GM23338 (cell line): Measurements from ENCODE around the gene PLET1. TPM values are rescaled to one million over a fixed set of nuclear protein-coding genes. Genes with fewer than 3 reads are reported as not detected.

Experiments
- ATAC-seq: fragments of 200-7000 bp; cut with Tn5 transposase; 3 replicates; pipeline ENCODE4 v1.9.1; 2020
- DNase-seq: peaks from one replicate; pipeline ENCODE4 v3.0.0-alpha.2; 2015; ENCODE audit warnings: low spot score
- H2AFZ ChIP-seq: fragments of 200-600 bp; sonication (generic); 2 replicates; pipeline ENCODE4 v1.8.0; 2016; ENCODE audit warnings: antibody characterized with exemption, mild to moderate bottlenecking, moderate library complexity
- H3F3A ChIP-seq: fragments of 200-600 bp; sonication (generic); replicated peaks from 2 replicates; pipeline ENCODE4 v1.8.0; 2017; ENCODE audit warnings: antibody characterized with exemption, mixed run types, low read depth
- H3K27ac ChIP-seq: fragments of 200-600 bp; sonication (generic); 2 replicates; pipeline ENCODE4 v1.6.1; 2016; ENCODE audit warnings: low read depth
- H3K27me3 ChIP-seq: fragments of 200-600 bp; sonication (generic); 2 replicates; pipeline ENCODE4 v1.8.0; 2016; ENCODE audit warnings: mild to moderate bottlenecking, mixed run types, moderate library complexity; ENCODE audit not compliant: insufficient read depth
- H3K36me3 ChIP-seq: fragments of 200-600 bp; sonication (generic); 2 replicates; pipeline ENCODE4 v1.8.0; 2016; ENCODE audit warnings: mild to moderate bottlenecking; ENCODE audit not compliant: insufficient read depth
- H3K4me1 ChIP-seq: fragments of 200-600 bp; sonication (generic); 2 replicates; pipeline ENCODE4 v1.8.0; 2016; ENCODE audit warnings: mild to moderate bottlenecking, moderate library complexity; ENCODE audit not compliant: insufficient read depth
- H3K4me2 ChIP-seq: fragments of 200-600 bp; sonication (generic); 2 replicates; pipeline ENCODE4 v1.7.1; 2017; ENCODE audit warnings: mixed run types
- H3K4me3 ChIP-seq: fragments of 200-600 bp; sonication (generic); 2 replicates; pipeline ENCODE4 v1.6.1; 2016; ENCODE audit warnings: mixed run types
- H3K79me2 ChIP-seq: fragments of 200-600 bp; sonication (generic); replicated peaks from 2 replicates; pipeline ENCODE4 v1.8.0; 2017; ENCODE audit warnings: mild to moderate bottlenecking; ENCODE audit not compliant: insufficient read depth
- H3K9me2 ChIP-seq: fragments of 200-600 bp; sonication (generic); 2 replicates; pipeline ENCODE4 v1.8.0; 2017; ENCODE audit not compliant: insufficient read depth
- H4K20me1 ChIP-seq: fragments of 200-600 bp; sonication (generic); replicated peaks from 2 replicates; pipeline ENCODE4 v1.8.0; 2017; ENCODE audit warnings: mild to moderate bottlenecking; ENCODE audit not compliant: insufficient read depth
- H3K27ac Mint-ChIP-seq: 2 replicates; pipeline ENCODE4 v1.8.0; 2020; ENCODE audit warnings: inconsistent platforms, mild to moderate bottlenecking, moderate library complexity, mixed read lengths
- H3K27me3 Mint-ChIP-seq: 3 replicates; pipeline ENCODE4 v1.8.0; 2022; ENCODE audit warnings: low read depth, mild to moderate bottlenecking, moderate library complexity, mixed read lengths, inconsistent platforms; ENCODE audit not compliant: insufficient read depth, poor library complexity
- H3K36me3 Mint-ChIP-seq: 3 replicates; pipeline ENCODE4 v1.8.0; 2021; ENCODE audit warnings: low read depth, mild to moderate bottlenecking, inconsistent platforms, moderate library complexity, mixed read lengths
- H3K4me1 Mint-ChIP-seq: 3 replicates; pipeline ENCODE4 v1.8.0; 2020; ENCODE audit warnings: mild to moderate bottlenecking, inconsistent platforms, mixed read lengths
- H3K4me3 Mint-ChIP-seq: 3 replicates; pipeline ENCODE4 v1.8.0; 2021; ENCODE audit warnings: moderate library complexity, mild to moderate bottlenecking, inconsistent platforms, mixed read lengths
- H3K9me3 Mint-ChIP-seq: 3 replicates; pipeline ENCODE4 v1.8.0; 2020; ENCODE audit warnings: moderate library complexity, mild to moderate bottlenecking, inconsistent platforms, mixed read lengths
- CREB1 ChIP-seq: fragments of 250-450 bp; sonication (Bioruptor Pico); IDR thresholded peaks from 2 replicates; pipeline ENCODE4 v1.5.0; 2020; ENCODE audit warnings: low read depth, mild to moderate bottlenecking, moderate library complexity
- JUNB ChIP-seq: IDR thresholded peaks from one replicate; pipeline ENCODE4 v1.6.1; 2016; ENCODE audit warnings: antibody characterized with exemption; ENCODE audit not compliant: unreplicated experiment
- NANOG ChIP-seq: IDR thresholded peaks from 2 replicates; pipeline ENCODE4 v1.6.1; 2016; ENCODE audit warnings: antibody characterized with exemption, borderline replicate concordance
- POLR2AphosphoS5 ChIP-seq: IDR thresholded peaks from 2 replicates; pipeline ENCODE4 v1.6.1; 2016; ENCODE audit warnings: antibody characterized with exemption, low read depth
- STAT1 ChIP-seq: IDR thresholded peaks from one replicate; pipeline ENCODE4 v1.6.1; 2016; ENCODE audit warnings: antibody characterized with exemption; ENCODE audit not compliant: unreplicated experiment
- ZNF114 ChIP-seq: fragments of 250-450 bp; sonication (Bioruptor Pico); IDR thresholded peaks from 2 replicates; pipeline ENCODE4 v1.5.0; 2020; ENCODE audit warnings: mild to moderate bottlenecking, moderate library complexity
- polyA plus RNA-seq: library from polyadenylated mRNA; unstranded; fragments of >200 nt; fragmentation: Nextera tagmentation; extraction: Ambion mirVana; gene quantifications from 2 replicates; pipeline ENCODE4 v1.2.1, GENCODE V29; 2016
- total RNA-seq: library from RNA; depleted of rRNA; stranded (reverse); fragments of >200 nt; shearing (Covaris generic); gene quantifications from 2 replicates; pipeline ENCODE4 v1.2.3, GENCODE V29; 2014
- TF ChIP-seq, protein P1 (sequence below), 2 experiments: fragments of 200-600 bp in 1 of 2; sonication (generic) in 1 of 2; conservative IDR thresholded peaks; 2 replicates each; pipeline versions ENCODE4 v1.5.1 to v1.6.1; 2016 to 2017; ENCODE audit warnings: antibody characterized with exemption in 2 of 2, low read depth in 2 of 2, mild to moderate bottlenecking in 2 of 2, moderate library complexity in 1 of 2

The PLET1 gene
- total and polyA plus RNA-seq, 2 experiments from 2014 or later: not detected

DNA sequence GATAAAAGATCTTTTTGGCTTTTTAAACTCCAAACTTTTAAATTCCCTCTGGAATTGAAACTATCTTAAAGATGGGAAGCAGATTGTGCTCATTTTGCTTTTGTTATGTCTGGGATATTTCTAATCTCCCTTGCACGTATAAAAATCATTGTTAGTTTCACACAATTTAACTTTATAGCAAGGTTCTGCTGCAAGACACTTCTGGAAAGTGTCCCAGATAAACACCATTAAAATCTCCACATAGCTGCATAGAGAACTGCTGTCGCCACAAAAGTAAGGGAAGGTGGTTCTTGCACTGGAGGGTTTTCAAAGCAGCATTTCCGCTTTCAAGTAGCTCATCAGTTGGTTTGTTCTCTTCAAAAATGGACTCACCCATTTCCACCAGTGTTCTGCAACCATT is 22.6 kb downstream of the PLET1 start (continued):
- TF ChIP-seq, protein P1, sequence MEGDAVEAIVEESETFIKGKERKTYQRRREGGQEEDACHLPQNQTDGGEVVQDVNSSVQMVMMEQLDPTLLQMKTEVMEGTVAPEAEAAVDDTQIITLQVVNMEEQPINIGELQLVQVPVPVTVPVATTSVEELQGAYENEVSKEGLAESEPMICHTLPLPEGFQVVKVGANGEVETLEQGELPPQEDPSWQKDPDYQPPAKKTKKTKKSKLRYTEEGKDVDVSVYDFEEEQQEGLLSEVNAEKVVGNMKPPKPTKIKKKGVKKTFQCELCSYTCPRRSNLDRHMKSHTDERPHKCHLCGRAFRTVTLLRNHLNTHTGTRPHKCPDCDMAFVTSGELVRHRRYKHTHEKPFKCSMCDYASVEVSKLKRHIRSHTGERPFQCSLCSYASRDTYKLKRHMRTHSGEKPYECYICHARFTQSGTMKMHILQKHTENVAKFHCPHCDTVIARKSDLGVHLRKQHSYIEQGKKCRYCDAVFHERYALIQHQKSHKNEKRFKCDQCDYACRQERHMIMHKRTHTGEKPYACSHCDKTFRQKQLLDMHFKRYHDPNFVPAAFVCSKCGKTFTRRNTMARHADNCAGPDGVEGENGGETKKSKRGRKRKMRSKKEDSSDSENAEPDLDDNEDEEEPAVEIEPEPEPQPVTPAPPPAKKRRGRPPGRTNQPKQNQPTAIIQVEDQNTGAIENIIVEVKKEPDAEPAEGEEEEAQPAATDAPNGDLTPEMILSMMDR (conservative IDR thresholded peaks at IDR 0.05; ENCODE audit: low read depth in 2 of 2): no peak
- no peak for TF ChIP-seq JUNB

DNA sequence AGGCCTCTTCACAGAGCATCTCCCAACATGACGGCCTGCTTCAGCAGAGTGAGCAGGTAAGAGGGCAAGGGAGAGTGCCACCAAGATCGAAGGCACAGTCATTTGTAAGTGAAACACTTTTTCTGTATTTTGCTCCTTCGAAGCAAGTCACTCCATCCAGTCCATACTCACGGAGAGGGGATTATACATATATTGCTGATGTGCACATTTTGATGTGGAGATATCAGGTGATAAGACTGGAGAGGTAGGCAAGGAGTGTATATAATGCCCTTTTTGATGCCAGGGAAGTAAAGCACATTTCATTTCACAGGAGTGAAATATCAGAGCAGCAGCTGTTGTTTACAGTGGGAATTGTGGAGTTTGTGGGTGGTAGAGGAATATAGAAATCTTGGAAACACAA is 23.2 kb downstream of the PLET1 start:
- no peak overlapping the region for H3K4me3 ChIP-seq
- H3K79me2 ChIP-seq: no peaks in the 10 kb centered on the region; the same call in 1 of the 2 replicates
- no peak for TF ChIP-seq POLR2AphosphoS5
- TF ChIP-seq, protein P1 (conservative IDR thresholded peaks at IDR 0.05; ENCODE audit: low read depth in 2 of 2): no peak
- Mint-ChIP-seq H3K4me3 (no peak overlapping the region), H3K36me3 (peaks cover 20% of the 10 kb centered on the region), H3K4me1 (no peaks in the 10 kb centered on the region), H3K27me3 (no peaks in the 10 kb centered on the region), H3K9me3 (no peaks in the 10 kb centered on the region), H3K27ac (no peak overlapping the region)
- no peak overlapping the region for H3K27ac ChIP-seq
- ATAC-seq (no peak), DNase-seq (no peak)
- no peaks in the 10 kb centered on the region for H3K9me2 ChIP-seq
- H2AFZ ChIP-seq: no peak overlapping the region
- H3F3A ChIP-seq: no peaks in the 10 kb centered on the region
- H3K27me3 ChIP-seq: no peaks in the 10 kb centered on the region
- no peaks in the 10 kb centered on the region for H3K4me1 ChIP-seq
- no peaks in the 10 kb centered on the region for H4K20me1 ChIP-seq
- no peak overlapping the region for H3K4me2 ChIP-seq
- peaks cover 20% of the 10 kb centered on the region; the same call in 1 of the 2 replicates for H3K36me3 ChIP-seq

DNA sequence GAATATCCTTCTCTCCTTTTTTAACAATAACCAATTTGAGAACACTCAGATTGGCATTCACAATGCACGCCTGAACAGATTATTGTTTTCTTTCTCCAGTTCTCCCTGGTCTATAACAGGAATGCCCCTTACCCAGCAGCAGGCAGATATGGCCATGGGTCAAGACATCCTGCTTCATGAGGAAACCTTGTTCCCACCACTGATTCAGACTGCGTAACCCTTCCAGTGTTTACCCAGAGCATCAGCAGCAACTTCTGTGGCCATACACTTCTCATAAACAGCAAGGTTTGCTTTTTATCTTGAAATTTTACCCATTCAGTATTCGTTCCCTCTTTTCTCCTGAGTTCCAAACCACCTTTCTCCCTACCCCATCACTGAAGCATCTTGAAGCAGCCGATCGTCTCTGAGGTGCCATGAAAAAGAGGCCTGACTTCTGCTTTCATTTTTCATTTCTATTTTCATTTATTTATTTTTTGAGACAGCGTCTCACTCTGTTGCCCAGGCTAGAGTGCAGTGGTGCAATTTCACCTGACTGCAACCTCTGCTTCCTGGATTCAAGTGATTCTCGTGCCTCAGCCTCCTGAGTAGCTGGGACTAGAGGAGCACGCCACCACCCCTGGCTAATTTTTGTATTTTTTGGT is 24.8 kb downstream of the PLET1 start:
- H3K4me3 ChIP-seq: no peak overlapping the region
- no peaks in the 10 kb centered on the region for H4K20me1 ChIP-seq
- Mint-ChIP-seq H3K36me3 (peaks cover 21% of the 10 kb centered on the region), H3K27ac (no peak overlapping the region), H3K27me3 (peaks cover 2% of the 10 kb centered on the region), H3K4me1 (peaks cover 3% of the 10 kb centered on the region; the same call in 2 of the 3 replicates), H3K4me3 (no peak overlapping the region), H3K9me3 (no peaks in the 10 kb centered on the region)
- no peaks in the 10 kb centered on the region for H3F3A ChIP-seq
- H3K27ac ChIP-seq: no peak overlapping the region
- H3K79me2 ChIP-seq: peaks cover 3% of the 10 kb centered on the region
- H3K9me2 ChIP-seq: no peaks in the 10 kb centered on the region
- H3K36me3 ChIP-seq: peaks cover 20% of the 10 kb centered on the region; the same call in 1 of the 2 replicates
- DNase-seq: no peak
- no peak overlapping the region for H2AFZ ChIP-seq
- H3K27me3 ChIP-seq: no peaks in the 10 kb centered on the region
- no peaks in the 10 kb centered on the region; the same call in 1 of the 2 replicates for H3K4me1 ChIP-seq
- H3K4me2 ChIP-seq: no peak overlapping the region
- ATAC-seq: no peak
- TF ChIP-seq, protein P1 (conservative IDR thresholded peaks at IDR 0.05; ENCODE audit: low read depth in 2 of 2): no peak
- TF ChIP-seq JUNB (no peak), CREB1 (CRISPR knock-in tag) (no peak), POLR2AphosphoS5 (no peak), NANOG (no peak), ZNF114 (no peak), STAT1 (no peak)
